GM21367 (cell line): ENCODE results near the gene FABP1.

Experiments
- ATAC-seq: cut with Tn5 transposase; IDR thresholded peaks from one replicate; pipeline ENCODE4 v1.9.1; 2021; ENCODE audit not compliant: unreplicated experiment

FABP1 gene

DNA sequence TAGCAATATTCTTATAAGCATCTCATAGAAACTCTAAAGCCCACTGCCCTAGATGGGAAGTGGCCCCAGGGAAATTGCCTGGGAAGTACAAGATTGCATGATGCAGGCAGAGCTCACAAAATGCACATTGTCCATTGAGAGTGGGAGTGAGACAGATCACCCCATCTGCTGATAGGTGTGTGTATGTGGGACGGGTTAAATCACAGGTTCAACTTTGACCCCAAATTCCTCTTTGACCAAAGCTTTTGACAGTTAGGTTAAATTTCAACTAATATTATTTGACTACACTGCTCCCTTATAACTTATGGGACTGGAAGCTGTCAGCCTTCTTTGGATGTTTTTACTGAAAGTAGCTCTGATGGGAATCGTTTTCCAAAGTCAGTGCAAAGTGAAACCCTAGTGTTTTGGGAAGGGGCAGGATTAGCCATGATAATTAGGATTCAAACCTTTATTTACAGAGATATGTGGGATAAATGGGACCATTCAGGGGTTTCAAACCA lies 11.4 kb upstream of the FABP1 start:
- ATAC-seq: no peak

DNA sequence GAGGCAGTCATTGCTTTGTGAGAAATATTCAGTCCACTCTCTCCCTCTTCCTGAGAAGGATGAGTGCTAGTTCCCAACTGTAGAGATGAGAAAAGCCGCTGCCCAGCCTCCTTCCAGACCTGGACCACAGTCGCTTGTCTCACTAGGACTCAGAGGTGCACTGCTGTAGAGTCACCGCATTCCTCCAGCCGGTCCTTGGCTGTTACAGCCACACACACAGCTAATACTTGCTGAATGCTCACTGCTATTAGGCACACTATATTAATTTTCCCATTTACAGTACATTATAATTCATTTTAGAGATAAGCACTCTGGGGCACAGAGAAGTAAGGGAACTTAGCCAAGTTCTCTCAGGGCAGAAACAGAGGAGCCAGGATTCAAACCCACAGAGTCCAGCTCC lies 10.0 kb upstream of the FABP1 start:
- ATAC-seq: no peak

DNA sequence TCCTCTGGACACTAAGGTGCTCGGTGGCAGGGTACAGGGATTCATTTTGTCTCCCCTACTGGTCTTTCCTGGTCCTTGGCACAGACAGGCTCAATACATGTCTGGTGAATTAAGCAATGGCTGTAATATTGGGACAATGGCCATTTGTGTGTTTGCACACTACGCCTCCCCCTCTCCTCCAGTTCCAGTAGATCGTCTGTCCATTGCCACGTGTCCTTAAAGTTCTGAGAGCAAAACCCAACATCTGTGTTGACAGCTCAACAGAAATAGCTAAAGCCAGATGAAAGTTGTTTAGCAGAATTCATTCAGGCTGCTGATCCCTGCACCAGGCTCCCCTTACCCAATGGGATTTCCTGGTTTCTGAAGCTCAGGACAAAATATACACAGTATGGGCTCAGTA lies 9.0 kb upstream of the FABP1 start:
- no peak for ATAC-seq

DNA sequence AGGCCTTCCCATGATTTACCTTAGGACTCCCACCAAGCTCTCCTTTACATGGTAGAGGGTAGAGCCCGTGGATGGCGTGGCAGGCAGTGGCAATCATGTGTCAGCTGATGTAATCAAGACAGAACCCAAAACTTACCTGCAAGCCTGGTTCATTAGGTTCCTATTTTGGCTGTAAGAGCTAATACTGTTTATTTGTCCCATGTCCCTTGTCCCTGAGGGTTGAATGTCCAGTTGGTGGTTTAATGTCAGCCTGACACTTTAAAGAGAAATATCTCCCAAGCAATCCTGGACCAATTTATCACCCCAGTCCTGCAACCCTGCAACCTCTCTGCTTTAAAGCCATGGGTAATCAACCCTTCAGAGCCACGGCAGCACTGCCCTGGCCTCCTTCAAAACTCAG lies 6.0 kb upstream of the FABP1 start:
- ATAC-seq: no peak

DNA sequence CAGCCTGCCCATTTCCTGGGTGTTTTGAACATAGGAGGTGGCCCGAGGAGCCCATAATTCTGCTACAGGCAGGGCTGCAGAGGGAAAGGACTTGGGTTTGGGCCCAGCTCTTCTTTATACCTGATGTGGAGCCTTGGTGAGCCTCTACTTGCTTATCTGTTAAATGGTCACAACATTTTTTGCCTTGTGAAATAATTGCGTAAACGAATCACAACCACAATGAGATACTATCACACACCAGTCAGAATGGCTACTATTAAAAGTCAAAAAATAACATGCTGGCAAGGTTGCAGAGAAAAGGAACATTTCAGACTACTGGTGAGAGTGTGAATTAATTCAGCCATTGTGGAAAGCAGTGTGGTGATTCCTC lies 4.1 kb upstream of the FABP1 start:
- no peak for ATAC-seq

DNA sequence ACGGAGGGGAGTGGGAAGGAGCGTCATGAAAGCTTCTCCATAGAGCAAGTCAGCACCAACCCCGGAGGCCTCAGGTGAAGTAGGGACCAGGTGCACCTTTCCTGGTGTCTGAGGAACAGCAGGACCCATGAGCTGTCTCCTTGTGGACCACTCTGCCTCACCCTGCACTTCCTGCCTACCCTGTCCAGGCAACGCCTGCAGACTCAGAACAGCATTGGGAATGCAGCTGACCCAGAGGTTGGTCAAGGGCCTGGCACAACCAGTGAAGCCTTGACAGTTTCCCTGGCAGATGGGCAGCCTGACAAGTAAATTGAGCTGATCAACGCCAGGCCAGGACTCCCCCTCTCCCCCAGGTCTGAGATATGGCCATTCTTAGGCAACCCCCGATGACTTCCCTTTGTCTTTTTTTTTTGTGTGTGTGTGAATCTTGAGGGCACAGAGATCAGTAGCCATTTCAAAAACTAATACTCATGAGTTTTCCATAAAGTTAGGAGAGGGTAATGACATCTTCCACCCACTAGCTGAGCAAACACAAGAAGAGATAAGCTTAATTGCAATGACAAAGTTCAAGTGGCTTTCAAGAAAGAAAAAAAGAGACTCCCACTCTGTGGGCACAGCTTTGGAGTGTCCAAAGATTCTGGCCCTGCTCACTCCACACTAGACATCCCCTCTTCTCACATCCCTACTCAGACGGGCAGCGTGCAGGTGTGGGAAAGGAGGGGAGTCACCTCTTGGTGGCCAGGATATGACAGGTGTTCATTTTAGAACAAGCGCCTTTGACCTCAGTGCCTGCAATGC lies 3.5 kb upstream of the FABP1 start:
- ATAC-seq: no peak

DNA sequence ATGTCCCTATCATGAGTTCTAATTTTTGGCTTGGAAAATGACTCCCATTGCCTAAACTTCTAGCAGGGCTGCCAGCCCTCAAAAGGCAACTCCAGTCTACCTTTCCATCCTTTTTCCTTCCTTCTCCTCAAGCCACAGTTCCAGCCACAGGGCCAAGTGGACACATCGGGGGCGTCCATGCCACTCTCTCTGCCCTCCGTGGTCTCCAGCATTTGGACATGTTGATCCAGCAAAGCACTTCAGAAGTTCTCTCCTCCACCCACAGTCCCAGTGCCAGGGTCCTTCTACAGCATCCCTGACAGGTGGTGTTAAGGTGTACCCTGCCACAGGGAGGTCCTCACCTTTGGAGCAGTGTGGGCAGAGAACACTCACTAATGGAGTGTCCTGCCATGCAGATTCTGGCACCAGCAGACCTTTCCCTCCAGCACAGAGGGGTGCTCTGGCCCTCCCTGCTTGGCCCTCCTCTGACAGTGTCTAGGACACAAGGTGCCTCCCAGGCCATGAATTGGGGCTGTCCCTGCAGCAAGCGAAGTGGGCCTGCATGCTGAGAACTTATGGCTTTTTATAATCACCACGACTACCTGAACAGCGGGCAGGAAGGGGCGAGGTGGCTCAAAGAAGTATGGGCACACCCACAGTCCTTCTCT lies 1.6 kb upstream of the FABP1 start:
- ATAC-seq: no peak

DNA sequence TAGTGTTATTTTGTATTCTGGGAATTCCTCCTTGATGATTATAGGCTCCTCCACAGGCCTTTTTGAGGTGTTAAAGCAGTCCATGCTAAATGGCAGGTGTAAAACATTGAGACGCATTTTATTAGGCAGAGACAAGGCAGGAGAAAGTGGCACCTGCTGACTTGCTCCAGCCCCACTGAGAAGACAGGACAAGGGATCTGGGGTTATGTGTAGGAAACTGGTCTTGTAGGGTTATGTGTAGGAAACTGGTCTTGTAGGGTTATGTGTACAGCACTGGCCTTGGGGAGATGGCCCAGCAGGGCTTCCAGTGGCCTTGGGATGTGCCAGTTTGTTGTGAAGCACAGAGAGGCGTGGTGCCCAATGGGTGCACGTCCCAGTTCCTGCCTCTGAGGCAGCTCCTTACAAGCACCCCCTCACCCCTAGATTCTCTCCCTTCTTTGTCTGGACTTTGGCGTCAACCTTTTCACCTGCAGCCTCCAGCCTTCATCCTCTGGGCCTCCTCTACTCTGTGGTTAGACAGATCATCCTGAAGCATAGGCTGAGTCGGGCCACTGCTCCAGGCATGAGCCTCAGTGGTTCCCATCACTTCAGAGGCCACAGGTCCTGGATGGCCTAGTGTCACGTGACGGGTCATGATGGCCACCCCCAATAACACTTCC lies 921 bp upstream of the FABP1 start:
- ATAC-seq: no peak

DNA sequence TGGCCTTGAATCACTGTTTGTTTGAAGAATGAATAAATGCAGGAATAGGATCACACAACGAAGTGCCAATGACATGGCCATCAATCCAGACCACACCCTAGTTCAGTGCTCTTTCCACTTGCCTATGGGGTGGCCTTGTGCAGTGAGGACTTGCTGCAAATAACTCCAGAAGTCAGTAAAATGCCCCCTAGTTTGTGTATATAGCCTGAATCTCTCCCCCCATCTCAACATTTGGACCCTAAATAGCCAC lies 299 bp downstream of the FABP1 start:
- ATAC-seq: no peak

DNA sequence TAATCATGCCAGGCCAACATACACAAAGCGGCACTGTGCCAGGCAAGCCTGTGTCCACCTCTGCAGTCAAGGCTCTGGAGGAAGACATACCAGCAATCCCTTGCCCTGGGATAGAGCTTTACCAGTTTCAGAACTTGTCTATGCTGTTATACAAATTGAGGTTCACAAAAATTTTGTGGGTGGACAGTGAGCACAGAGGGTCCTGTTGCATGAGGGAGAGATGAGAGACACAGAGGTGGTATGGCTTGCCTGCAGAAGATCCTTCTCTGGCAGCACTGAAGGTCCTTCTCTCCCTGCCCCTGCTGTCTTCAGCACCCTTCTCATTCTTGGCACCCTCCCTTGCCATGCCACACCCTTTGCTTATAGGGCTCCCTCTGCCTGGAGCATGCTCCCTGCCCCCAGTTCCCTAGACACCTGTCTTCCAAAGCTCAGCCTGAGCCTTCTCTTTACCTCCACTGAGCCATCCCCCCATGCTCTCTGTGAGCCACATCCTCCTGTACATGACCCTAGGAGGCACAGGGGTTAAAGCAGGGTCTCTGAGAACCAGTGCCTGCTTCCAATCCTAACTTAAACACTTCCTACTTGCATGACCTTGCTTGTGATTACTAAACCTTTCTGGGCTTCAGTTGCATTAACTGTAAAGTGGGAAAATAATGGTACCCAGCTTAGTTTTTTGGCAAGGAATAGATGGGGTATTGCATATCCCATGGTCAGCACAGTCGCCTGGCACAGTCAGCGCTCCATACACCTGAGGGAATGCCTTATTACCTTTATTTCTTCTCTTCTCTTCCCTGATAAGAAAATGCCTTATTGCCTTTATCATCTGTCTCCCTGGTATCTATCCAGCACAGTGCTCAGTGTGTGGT lies 857 bp downstream of the FABP1 start:
- ATAC-seq: no peak

DNA sequence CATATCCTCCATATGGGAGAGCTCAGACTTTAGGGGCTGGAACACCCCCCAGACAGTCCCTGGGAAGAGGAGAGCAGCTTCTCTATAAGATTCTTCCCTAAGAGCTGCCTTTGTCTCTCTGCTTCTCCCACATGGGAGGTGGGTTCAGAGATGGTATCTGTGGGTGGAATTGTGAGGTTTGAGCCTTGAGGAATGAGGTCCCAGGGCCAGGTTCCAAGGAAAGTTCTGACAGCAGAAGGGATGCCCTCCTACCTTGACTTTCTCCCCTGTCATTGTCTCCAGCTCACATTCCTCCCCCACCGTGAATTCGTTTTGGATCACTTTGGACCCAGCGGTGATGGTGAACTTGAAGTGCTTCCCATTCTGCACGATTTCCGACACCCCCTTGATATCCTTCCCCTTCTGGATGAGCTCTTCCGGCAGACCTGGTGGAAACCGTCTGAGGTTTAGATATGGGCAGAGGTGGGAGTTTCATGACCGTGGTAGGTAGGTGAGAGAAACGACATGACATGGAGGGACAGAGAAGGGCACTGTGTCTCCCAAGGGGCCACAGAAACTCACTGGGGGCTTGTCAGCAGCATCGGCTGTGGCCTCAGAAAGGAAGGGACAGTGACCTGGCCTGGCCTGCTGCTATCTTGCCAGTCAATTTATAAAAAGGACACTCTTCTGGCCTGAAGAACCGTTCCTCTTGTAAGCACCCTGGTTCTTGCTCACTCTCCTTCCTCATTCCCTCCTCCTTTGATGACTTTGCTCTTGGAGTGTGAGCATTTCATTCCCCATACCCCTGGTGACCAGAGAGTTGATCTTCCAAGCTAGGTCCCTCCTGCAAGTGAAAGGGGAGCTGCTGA lies 1.7 kb downstream of the FABP1 start:
- ATAC-seq: no peak

DNA sequence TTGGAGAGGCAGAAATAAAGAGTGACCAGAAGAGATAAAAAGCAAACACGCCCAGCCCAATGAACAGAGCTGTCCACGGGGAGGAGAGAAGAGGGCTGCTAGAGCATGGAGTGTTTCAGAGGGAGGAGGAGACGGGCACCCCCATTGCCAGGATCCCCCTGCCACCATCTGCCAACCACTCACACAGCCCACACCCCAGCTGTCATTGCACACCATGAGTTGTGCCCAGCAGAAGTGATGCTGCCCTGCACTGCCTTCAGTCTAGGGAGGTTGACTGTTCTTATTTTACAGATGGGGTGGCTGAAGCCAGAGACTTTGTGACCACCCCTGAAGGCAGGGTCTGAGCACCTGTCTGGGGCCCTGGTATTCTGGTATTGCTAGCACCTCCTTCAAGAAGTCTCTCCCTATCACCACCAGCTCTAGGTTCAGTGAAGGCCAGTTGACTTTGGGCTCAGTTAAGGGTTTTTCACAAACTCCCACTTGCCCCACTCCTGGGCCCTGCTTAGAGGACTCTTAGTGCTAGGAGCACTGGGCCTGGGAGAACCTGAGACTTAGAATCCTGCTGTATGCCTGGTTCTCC lies 2.4 kb downstream of the FABP1 start:
- ATAC-seq: no peak

DNA sequence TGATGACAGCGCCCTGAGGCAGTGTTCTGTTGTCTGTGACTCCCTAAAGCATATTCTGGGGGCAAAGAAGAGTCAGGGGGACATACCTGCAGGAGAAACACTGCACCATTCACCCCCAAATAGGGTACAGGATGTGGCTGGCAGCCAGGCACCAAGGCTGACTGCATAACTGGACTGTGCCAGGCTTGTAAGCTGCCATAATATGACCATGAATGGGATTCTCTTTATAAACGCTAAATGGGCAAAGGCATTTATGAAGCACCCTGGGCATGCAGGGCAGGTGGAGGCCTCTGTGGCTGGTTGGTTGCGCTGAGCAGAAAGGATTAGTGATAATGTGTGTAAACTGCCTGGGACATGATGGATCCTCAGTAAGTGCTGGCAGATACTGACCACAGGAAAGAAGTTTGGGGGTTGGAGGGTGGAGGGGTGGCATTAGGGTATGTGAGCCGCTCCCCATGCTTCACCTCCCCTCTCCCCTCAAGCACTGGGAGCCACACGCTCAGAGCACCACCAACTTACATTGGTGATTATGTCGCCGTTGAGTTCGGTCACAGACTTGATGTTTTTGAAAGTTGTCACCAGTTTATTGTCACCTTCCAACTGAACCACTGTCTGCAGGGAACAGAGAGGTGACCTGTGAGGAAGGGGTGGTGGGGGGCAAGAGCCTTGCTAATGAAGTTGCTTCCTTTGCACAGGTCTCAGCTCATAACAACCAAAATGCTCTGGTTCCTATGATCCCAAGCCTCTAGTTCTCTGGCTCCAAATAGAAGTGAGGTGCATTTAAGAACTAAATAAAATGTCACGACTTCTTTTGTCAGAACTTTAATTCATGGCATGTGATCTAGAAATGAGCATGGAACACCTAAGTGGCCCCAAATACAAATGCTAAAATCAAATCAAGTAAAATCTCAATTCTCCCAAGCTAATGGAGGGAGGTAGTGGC lies 3.6 kb downstream of the FABP1 start:
- ATAC-seq: no peak

DNA sequence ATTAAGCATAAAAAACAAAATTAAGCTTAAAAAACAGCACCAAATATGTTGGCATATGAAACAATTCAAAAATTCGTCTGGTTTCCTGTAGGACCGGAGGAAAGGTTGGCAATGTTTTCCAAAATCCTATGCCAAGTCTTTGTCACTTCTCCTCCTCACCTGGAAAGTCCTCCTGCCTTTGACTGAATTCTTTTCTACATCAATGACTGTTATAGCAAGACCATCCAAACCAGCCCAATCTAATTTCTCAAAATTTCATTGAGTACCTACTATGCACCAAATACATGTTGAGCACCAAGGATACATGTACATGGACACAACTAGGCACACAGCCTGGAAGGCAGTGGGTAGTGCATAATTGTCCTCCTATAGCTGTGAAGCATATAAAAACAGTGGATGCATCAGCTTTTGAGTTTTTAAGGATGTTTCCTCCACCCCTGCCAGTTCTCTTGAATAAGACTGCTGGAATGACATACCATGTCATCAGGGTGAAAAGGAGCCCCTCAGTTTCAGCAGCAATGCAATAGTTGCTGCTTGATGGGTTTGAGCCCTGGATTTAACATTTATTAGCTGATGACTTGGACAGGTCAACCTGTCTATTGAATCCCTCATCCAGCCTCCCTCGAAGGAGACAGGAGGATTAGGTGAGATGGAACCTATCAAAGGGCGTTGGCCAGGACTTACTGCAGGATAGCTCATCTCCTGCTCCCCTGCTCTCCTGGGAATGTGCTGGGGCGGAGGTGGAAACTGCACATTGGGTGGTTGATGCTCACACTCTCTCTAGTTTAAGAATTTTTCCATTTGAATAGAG lies 4.5 kb downstream of the FABP1 start:
- no peak for ATAC-seq

DNA sequence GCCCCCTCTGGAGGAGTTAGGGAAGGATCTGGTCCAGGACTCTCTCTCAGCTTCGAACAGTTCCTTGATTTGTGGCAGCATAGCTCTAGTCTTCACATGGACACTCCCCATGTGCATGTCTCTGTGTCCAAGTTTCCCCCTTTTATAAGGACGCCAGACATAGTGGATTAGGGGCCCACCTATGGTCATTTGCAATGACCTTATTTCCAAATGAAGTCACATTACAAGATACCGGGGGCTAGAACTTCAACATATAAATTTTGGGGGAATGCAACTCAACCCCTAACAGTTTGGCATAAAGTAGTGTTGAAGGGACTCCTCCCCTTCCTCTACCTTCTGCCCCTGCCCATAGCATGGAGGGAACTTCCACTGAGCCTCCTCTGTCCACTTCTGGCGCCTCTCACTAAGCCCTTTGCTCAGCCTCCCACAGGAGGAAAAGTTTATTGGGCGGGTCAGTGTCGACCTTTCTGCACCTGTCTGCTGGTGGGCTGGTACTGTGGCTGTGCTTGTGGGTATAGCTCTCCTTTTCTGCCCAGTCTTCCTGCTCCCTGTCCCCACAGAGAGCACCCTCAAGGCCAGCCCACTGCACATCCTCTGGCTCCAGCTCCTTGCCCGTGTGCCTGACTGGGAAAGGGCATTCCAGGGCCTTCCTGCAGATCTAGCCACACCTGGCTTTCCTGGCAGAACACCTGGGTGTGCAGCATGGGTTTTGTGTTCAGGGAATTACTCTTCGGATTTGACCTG lies 5.5 kb downstream of the FABP1 start:
- no peak for ATAC-seq

DNA sequence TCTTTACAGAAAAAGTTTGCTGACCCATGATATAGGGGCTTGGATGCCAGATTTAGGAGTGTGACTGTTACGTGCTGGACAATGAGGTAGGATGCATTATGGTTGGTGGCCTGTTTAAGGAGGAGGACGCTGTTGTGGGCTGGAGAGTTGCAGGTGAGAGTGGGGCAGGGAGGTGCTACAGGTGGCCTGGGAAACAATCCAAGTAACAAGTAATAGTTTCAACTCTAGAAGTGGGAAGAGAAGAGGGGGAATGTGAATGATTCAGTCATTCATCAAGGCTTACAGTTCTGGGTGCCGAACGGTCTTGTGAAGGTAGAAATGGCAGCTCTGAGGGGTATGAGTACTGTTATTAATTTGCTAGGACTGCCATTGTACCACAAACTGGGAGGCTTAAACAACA lies 6.2 kb downstream of the FABP1 start:
- ATAC-seq: no peak

DNA sequence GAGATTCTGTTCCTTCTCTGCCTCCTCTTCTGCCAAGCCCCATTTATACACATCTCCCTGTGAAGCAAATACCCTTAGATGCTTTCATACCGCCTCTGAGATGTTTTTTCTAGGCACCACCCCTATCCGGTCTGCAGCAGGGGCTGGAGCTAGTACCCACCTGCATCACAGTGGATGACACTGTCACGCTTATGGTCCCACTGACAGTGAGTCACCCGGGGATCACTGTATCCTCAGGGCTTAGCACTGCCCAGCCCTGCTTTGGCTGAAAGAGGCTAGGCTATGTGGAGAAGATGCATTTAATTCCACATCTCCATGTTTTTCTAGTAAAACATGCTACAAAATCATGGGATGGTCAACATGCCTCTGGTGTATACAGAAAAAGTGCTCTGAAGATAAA lies 9.9 kb downstream of the FABP1 start:
- no peak for ATAC-seq
